MM.1S (cell line): Measurements from ENCODE around the gene PPM1F.
"Not testable (repeated sequence)": the region's sequence is repeated elsewhere in the genome, so short reads cannot be mapped to it uniquely, and the experiment has no call there.

Experiments used
- DNase-seq: peaks from one replicate; pipeline ENCODE4 v3.0.0-alpha.2; 2015
- H2AFZ ChIP-seq: fragments of 300-600 bp; sonication (generic); 2 replicates; pipeline ENCODE4 v1.6.0; 2016; ENCODE audit warnings: antibody characterized with exemption, low read length
- H3F3A ChIP-seq: fragments of 300-600 bp; sonication (generic); 2 replicates; pipeline ENCODE4 v1.6.1; 2016; ENCODE audit warnings: mild to moderate bottlenecking, antibody characterized with exemption, low read length, moderate library complexity, mixed read lengths; ENCODE audit not compliant: insufficient read depth
- H3K27ac ChIP-seq: fragments of 300-600 bp; sonication (generic); 2 replicates; pipeline ENCODE4 v1.5.1; 2016; ENCODE audit warnings: mild to moderate bottlenecking, low read length
- H3K27me3 ChIP-seq: fragments of 300-600 bp; sonication (generic); replicated peaks from 2 replicates; pipeline ENCODE4 v1.6.0; 2016; ENCODE audit warnings: low read length; ENCODE audit not compliant: insufficient read depth
- H3K36me3 ChIP-seq: fragments of 300-600 bp; sonication (generic); replicated peaks from 2 replicates; pipeline ENCODE4 v1.6.1; 2016; ENCODE audit warnings: mild to moderate bottlenecking, low read length, mixed read lengths; ENCODE audit not compliant: insufficient read depth
- H3K4me1 ChIP-seq: fragments of 300-600 bp; sonication (generic); 2 replicates; pipeline ENCODE4 v1.6.1; 2016; ENCODE audit warnings: low read length, mixed read lengths
- H3K4me2 ChIP-seq: fragments of 300-600 bp; sonication (generic); 2 replicates; pipeline ENCODE4 v1.6.0; 2016; ENCODE audit warnings: low read depth, low read length
- H3K4me3 ChIP-seq: fragments of 300-600 bp; sonication (generic); 2 replicates; pipeline ENCODE4 v1.5.1; 2016; ENCODE audit warnings: low read length, mixed read lengths
- H3K79me2 ChIP-seq: fragments of 300-600 bp; sonication (generic); 2 replicates; pipeline ENCODE4 v1.6.1; 2016; ENCODE audit warnings: mixed run types, low read length, mixed read lengths
- H3K9ac ChIP-seq: fragments of 300-600 bp; sonication (generic); 2 replicates; pipeline ENCODE4 v1.6.1; 2016; ENCODE audit warnings: low read length, mixed read lengths
- H3K9me2 ChIP-seq: fragments of 300-600 bp; sonication (generic); replicated peaks from 2 replicates; pipeline ENCODE4 v1.6.1; 2016; ENCODE audit warnings: mild to moderate bottlenecking, low read length, mixed read lengths; ENCODE audit not compliant: insufficient read depth
- H3K9me3 ChIP-seq: fragments of 300-600 bp; sonication (generic); replicated peaks from 2 replicates; pipeline ENCODE4 v1.6.1; 2016; ENCODE audit warnings: mild to moderate bottlenecking, low read length, mixed read lengths; ENCODE audit not compliant: insufficient read depth
- H4K20me1 ChIP-seq: fragments of 300-600 bp; sonication (generic); 2 replicates; pipeline ENCODE4 v1.6.1; 2016; ENCODE audit warnings: mild to moderate bottlenecking, low read length, moderate library complexity, mixed read lengths; ENCODE audit not compliant: insufficient read depth
- CTCF ChIP-seq: fragments of 300-600 bp; sonication (generic); IDR thresholded peaks from 2 replicates; pipeline ENCODE4 v1.5.1; 2016; ENCODE audit warnings: antibody characterized with exemption, low read length, mixed read lengths
- EZH2 ChIP-seq: fragments of 300-600 bp; sonication (generic); optimal IDR thresholded peaks from 2 replicates; pipeline ENCODE3; 2017; ENCODE audit warnings: low read depth, mild to moderate bottlenecking, antibody characterized with exemption, low read length, mixed read lengths
- EZH2phosphoT487 ChIP-seq: fragments of 300-600 bp; sonication (generic); IDR thresholded peaks from 2 replicates; pipeline ENCODE4 v1.6.1; 2018; ENCODE audit warnings: antibody characterized with exemption, low read length

PPM1F gene

GRCh38 chr22:21889251-21889990 is 63.2 kb downstream of the PPM1F start:
- no peak overlapping the region for H3K4me2 ChIP-seq
- H4K20me1 ChIP-seq, result no peaks in the 10 kb centered on the region
- H3K9ac ChIP-seq, result no peak overlapping the region
- no peaks in the 10 kb centered on the region for H3K9me3 ChIP-seq
- TF ChIP-seq CTCF (no peak), EZH2phosphoT487 (no peak), EZH2 (no peak)
- H3K27me3 ChIP-seq, result no peaks in the 10 kb centered on the region; the same call in 1 of the 2 replicates
- no peaks in the 10 kb centered on the region for H3K79me2 ChIP-seq
- H3K27ac ChIP-seq, result no peak overlapping the region
- H3F3A ChIP-seq, result no peaks in the 10 kb centered on the region
- H3K4me3 ChIP-seq, result no peak overlapping the region
- no peak for DNase-seq
- no peak overlapping the region for H2AFZ ChIP-seq
- H3K4me1 ChIP-seq, result no peaks in the 10 kb centered on the region
- H3K36me3 ChIP-seq, result no peaks in the 10 kb centered on the region
- H3K9me2 ChIP-seq, result no peaks in the 10 kb centered on the region

- Histone ChIP-seq H3K4me2 (no peak overlapping the region), H3K4me3 (no peak overlapping the region), H4K20me1 (no peaks in the 10 kb centered on the region), H3F3A (no peaks in the 10 kb centered on the region), H2AFZ (no peak overlapping the region), H3K9ac (no peak overlapping the region), H3K27ac (no peak overlapping the region), H3K27me3 (no peaks in the 10 kb centered on the region; the same call in 1 of the 2 replicates), H3K79me2 (no peaks in the 10 kb centered on the region), H3K9me3 (no peaks in the 10 kb centered on the region), H3K36me3 (no peaks in the 10 kb centered on the region), H3K4me1 (no peaks in the 10 kb centered on the region), H3K9me2 (no peaks in the 10 kb centered on the region)
- no peak for DNase-seq
- TF ChIP-seq EZH2phosphoT487, result no peak
- no peak for TF ChIP-seq EZH2
- no peak for TF ChIP-seq CTCF
Observed at GRCh38 chr22:21887841-21888240, 64.8 kb downstream of the PPM1F start.

- not testable (repeated sequence) for H3K79me2 ChIP-seq, H3K4me2 ChIP-seq, H3K4me3 ChIP-seq, H3F3A ChIP-seq, H3K27me3 ChIP-seq, H3K4me1 ChIP-seq, H4K20me1 ChIP-seq, H3K9me2 ChIP-seq, DNase-seq, H2AFZ ChIP-seq, H3K9ac ChIP-seq, H3K36me3 ChIP-seq, H3K27ac ChIP-seq, H3K9me3 ChIP-seq
Observed at GRCh38 chr22:21883930-21884329, 68.7 kb downstream of the PPM1F start.

- not testable (repeated sequence) for H3K9me3 ChIP-seq, H3K27me3 ChIP-seq, H3K27ac ChIP-seq, H4K20me1 ChIP-seq, H3K4me1 ChIP-seq, H3K4me3 ChIP-seq, H3K36me3 ChIP-seq, H2AFZ ChIP-seq, H3F3A ChIP-seq, H3K9ac ChIP-seq, H3K4me2 ChIP-seq, DNase-seq, H3K79me2 ChIP-seq, H3K9me2 ChIP-seq
Observed at GRCh38 chr22:21882754-21883333, 69.8 kb downstream of the PPM1F start.
